ENCODE results near the gene CAMTA1.

CAMTA1 gene

GRCh38 chr1:7550981-7551380, 765.7 kb downstream of the CAMTA1 start:
- no peak for DNase-seq (ENCODE audit: low read depth)
- no peak overlapping the region for H3K4me3 ChIP-seq (ENCODE audit: low read depth, low read length)
- TF ChIP-seq, protein P1, sequence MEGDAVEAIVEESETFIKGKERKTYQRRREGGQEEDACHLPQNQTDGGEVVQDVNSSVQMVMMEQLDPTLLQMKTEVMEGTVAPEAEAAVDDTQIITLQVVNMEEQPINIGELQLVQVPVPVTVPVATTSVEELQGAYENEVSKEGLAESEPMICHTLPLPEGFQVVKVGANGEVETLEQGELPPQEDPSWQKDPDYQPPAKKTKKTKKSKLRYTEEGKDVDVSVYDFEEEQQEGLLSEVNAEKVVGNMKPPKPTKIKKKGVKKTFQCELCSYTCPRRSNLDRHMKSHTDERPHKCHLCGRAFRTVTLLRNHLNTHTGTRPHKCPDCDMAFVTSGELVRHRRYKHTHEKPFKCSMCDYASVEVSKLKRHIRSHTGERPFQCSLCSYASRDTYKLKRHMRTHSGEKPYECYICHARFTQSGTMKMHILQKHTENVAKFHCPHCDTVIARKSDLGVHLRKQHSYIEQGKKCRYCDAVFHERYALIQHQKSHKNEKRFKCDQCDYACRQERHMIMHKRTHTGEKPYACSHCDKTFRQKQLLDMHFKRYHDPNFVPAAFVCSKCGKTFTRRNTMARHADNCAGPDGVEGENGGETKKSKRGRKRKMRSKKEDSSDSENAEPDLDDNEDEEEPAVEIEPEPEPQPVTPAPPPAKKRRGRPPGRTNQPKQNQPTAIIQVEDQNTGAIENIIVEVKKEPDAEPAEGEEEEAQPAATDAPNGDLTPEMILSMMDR (IDR thresholded peaks at IDR 0.05; ENCODE audit: low read depth, low read length, missing control alignments), result no peak

DNA sequence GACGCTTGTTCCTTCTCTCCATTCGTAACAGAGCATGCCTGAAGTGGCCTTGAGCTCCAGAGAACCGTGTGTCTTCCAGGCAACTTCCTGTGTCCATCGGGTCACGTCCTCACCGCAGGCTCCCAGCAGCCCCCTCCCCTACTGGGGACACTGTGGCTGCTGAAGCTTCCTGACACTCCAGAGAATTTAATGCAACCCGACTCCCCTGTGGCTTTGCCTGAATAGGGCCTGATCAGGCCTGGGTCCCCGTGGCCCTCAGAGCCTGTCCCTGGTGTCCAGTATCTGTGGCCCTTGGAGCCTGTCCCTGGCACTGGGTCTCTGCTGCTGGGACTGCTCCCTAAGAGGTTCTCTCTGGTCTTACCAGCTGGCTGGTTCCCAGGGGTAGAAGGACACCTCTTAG, 766.2 kb downstream of the CAMTA1 start:
- H3K4me3 ChIP-seq (ENCODE audit: low read depth, low read length), result no peak overlapping the region
- TF ChIP-seq, protein P1 (IDR thresholded peaks at IDR 0.05; ENCODE audit: low read depth, low read length, missing control alignments), result no peak
- DNase-seq (ENCODE audit: low read depth), result no peak

- H3K4me3 ChIP-seq (ENCODE audit: low read depth, low read length), result no peak overlapping the region
- no peak for DNase-seq (ENCODE audit: low read depth)
- TF ChIP-seq, protein P1 (IDR thresholded peaks at IDR 0.05; ENCODE audit: low read depth, low read length, missing control alignments), result no peak
Observed at GRCh38 chr1:7552402-7552801, 767.1 kb downstream of the CAMTA1 start.

- H3K4me3 ChIP-seq (ENCODE audit: low read depth, low read length), result no peak overlapping the region
- TF ChIP-seq, protein P1 (IDR thresholded peaks at IDR 0.05; ENCODE audit: low read depth, low read length, missing control alignments), result no peak
- DNase-seq (ENCODE audit: low read depth), result no peak
Observed at GRCh38 chr1:7553042-7553690, 767.9 kb downstream of the CAMTA1 start.

GRCh38 chr1:7554385-7555235, 769.4 kb downstream of the CAMTA1 start:
- DNase-seq (ENCODE audit: low read depth), result no peak
- H3K4me3 ChIP-seq (ENCODE audit: low read depth, low read length), result no peak overlapping the region
- TF ChIP-seq, protein P1 (IDR thresholded peaks at IDR 0.05; ENCODE audit: low read depth, low read length, missing control alignments), result no peak

DNA sequence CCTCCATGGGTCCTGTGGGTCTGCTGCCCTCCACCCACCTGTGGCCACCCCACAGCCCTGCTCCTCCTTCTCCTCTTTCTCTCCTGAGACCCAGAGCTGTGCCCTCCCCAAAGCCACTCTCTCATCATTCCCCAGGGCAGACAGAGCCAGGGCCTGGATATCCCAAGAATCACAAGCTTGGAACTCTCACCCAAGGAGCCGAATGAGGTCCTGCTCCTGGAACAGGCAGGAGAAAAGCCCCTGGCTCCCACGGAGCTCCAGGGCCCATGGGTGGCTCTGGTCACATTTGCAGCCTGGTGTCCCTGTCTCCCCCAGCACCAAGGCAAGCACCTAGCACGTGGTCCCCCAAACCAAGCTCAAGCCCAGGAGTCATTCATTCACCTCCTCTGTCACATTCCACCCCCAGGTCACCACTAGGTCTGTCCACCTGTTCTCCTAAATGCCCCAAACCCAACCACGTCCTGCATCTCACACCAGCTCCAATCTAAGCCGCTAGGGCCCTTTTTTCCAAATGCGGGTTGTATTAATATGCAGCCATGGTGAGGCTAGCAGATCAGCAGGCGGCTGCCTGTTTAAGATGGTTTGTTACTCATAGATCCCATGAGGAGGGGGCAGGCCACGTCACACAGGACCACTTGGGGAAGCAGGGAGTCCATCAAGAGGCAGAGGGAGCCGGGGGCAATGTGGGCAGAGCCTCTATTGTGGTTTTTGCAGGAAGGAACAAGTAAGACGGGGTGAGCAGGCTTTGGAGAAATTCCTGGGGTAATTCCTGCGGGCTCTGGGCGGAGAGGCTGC, 770.3 kb downstream of the CAMTA1 start:
- DNase-seq (ENCODE audit: low read depth), result no peak
- TF ChIP-seq, protein P1 (IDR thresholded peaks at IDR 0.05; ENCODE audit: low read depth, low read length, missing control alignments), result no peak
- H3K4me3 ChIP-seq (ENCODE audit: low read depth, low read length), result no peak overlapping the region

Data from GM12864 (cell line).